ENCODE data around the gene ZNF768.

Gene ZNF768

GRCh38 chr16:30526137-30526822 lies at the start of gene ZNF768:
TSS of gene ZNF768 (minus strand) at chr16:30526566. CDS start at chr16:30526413, 153 bp downstream.
- peak; percentile 28 for DNase-seq

DNA sequence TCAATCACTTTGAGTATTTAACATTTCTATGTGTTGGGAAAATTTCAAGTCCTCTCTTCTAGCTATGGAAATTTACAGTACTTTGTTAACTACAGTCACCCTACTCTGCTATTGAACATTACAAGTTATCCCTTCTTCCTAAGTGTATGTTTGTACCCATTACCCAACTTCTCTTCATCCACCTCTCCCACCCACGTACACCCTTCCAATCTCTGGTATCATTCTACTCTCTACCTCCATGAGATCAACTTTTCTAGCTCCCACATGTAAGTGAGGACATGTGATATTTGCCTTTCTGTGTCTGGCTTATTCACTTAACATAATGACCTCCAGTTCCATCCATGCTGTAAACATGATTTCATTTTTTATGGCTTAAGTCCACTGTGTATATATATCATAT lies 48.3 kb upstream of the ZNF768 start:
- DNase-seq, result no peak

GRCh38 chr16:30571445-30572322 lies 45.3 kb upstream of the ZNF768 start, which contains the start of gene ZNF688:
TSS of gene ZNF688 (minus strand) at chr16:30571714. CDS start at chr16:30571629, 85 bp downstream.
- DNase-seq, result peak; percentile 91

DNA sequence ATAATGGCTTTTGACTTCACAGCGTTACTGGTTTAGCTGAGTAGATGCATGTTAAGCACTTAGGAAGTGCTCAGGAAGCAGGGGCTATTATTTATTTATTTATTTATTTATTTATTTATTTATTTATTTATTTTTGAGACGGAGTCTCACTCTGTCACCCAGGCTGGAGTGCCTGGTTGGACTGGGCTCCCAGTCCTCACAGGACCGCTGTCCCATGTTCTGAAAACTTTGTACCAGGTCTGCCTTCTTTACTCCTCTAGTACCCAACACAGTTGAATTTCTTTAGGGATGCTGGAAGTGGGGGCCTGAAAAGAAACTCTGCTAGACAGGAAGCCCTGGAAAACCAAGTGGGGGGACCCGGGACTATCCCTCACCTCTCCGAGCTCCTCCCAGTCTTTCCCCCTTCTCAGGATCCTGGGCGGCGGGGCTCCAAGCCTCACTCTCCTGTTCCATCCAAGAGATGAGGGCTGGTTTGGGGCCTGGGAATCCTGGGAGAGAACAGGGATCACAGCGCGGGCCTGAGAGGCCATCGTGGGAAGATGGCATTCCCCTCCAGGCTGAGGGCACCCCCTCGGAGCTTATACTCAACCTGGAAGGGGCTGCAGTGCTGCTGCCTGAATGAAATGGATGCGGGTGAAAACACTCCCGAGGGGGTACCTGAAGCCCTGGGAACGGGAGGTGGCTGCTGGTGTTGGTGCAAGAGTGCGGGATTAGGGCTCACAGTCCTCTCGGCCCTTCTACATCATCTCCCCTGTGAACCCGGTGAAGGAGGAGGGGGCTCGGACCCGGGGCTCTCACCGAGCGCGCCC lies 44.5 kb upstream of the ZNF768 start:
- DNase-seq, result no peak

GRCh38 chr16:30569746-30570635 lies 43.6 kb upstream of the ZNF768 start:
- no peak for DNase-seq

DNA sequence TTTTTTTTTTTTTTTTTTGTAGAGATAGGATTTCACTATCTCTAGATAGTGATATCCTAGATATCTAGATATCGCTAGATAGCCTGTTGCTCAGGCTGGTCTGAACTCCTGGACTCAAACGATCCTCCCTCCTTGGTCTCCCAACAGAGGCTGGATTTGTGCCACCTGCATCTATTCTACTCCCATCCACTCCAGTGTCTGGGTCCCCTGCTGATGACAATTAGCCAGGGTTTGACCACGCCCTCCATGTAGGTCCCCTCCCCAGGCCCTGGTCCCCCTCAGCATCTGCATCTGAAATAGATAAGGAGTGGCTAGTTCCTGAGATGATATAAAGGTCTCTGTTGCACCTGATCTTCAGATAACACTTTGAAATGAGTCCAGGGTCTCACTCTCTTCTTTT lies 42.9 kb upstream of the ZNF768 start:
- no peak for DNase-seq

GRCh38 chr16:30567991-30568638 lies 41.7 kb upstream of the ZNF768 start:
- peak; percentile 35 for DNase-seq

- DNase-seq, result peak; percentile 52
Observed at GRCh38 chr16:30567160-30567990, 41.0 kb upstream of the ZNF768 start.

DNA sequence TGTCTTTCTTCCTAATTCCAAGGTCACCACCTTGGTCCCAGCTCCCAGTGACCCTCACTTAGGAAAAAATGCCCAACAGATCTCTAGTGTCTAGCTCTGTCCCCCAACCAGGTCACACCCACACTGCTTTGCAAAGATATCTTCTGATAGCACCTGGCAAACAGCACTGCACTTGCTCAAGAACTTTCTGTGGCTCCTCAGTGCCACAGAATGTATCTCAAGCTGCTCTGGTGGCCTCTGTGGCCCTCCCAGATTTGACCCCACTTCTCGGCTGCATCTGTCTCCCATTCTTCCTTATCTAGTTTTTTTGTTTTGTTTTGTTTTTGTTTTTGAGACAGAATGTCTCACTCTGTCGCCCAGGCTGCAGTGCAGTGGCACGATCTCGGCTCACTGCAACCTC lies 40.2 kb upstream of the ZNF768 start:
- no peak for DNase-seq

DNA sequence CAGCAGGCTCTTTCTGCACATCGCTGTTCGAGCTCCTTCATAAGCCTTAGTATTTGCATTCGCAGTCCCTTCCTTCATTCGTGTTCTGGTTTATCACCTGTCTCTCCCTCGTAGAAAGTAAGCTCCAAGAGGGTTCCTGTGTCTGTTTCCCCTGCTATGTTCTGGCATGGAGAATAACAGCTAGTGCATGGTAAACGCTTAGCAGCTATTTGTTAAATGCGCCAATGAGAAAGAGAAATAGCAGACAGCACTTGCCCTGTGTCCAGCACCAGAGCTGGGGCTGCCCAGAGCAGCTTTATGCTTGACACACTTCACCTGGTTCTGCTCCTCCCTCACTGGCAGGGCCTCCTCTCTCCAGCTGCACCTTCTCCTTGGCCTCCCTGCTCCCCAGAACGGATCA lies 39.6 kb upstream of the ZNF768 start:
- DNase-seq, result no peak

DNA sequence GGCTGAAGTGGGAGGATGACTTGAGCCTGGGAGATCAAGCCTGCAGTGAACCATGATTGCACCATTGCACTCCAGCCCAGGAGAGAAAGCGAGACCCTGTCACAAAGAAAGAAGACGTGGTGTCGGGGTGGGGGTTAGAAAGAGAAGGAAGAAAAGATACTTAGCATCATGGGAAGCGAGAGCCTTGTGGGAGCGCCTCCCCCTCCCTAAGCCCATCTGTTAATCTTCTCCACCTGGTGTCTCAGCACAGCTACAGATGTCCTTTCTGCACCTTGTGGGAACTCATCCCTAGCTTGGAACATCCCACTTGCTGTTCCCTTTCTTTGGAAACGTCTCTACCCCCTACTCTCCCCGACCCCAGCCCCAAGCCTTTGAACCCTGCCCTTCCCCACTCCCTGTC lies 39.2 kb upstream of the ZNF768 start:
- no peak for DNase-seq

- DNase-seq, result no peak
Observed at GRCh38 chr16:30562021-30562420, 35.7 kb upstream of the ZNF768 start.

DNA sequence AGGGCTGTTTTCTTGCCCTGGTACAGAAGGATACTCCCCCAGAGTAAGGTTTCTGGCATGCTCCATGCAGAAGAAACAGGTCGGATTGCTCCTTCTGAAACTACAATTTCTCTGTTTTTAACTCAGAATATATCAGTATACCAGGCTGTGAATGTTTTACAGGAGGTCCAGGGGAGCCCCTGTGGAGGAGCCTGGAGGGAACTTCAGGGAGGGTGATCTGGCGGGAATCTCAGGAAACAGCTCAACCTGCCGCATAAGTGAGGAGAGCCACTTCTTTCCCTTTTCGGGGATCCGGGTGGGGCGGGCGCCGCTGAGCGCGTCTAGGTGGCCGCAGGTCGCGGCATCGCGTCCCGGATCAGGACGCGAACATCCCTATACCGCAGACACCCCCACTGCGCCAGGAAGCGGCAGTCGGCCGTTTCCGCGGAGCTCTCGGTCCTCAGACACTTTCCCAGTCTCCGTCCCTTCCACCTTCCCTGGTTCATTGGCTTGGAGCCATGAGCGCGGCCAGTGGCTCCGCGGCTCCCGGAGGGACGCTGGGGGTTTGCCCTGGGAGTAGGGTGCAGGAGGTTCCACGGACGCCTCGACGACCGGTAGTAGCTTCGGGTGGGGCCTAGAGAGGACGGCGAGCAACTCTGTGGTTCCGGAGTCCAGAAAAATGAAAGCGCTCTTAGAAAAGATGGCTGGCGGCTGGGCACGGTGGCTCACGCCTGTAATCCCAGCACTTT lies 34.9 kb upstream of the ZNF768 start:
- DNase-seq, result no peak

GRCh38 chr16:30559690-30560089 lies 33.3 kb upstream of the ZNF768 start:
- DNase-seq, result no peak

DNA sequence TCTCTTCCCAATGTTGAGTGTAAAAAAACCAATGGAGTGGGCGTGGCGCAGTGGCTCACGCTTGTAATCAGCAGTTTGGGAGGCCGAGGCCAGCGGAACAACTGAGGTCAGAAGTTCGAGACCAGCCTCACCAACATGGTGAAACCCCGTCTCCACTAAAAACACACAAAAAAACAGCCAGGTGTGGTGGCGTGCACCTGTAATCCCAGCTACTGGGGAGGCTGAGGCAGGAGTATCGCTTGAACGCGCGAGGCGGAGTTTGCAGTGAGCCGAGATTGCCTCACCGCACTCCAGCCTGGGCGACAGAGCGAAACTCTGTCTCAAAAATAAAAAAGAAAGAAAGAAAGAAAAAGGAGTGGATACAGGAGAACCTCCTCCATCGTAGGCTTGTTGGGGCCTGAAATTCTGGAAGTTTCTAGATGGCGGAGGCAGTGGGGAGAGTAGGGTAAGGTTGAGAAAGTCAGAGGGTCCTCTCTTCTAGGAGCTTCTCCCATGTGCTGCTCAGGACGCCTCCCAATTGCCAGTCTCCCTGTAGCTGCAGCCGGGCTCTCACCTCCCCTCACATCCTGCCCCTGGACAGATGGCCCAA lies 32.5 kb upstream of the ZNF768 start:
- DNase-seq, result no peak

GRCh38 chr16:30557957-30558788 lies 31.8 kb upstream of the ZNF768 start, which contains the start of gene ZNF764:
TSS of gene ZNF764 (minus strand) at chr16:30558374. CDS start at chr16:30558182, 192 bp downstream.
- peak; percentile 95 for DNase-seq

DNA sequence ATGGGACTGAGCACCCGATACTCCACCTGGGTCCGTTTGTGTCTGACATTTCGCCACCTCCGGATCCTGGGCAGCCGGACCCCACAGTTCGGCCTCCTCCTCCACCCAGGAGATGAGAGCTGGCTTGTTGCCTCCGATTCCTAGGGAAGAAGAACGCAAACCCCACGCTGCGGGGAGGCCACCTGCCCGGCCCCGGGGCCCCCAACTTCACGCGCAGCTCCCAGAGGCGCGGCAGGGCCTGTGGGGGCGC lies 31.3 kb upstream of the ZNF768 start:
- no peak for DNase-seq

GRCh38 chr16:30556125-30556473 lies 29.7 kb upstream of the ZNF768 start:
- no peak for DNase-seq

Measured in activated CD8-positive, alpha-beta memory T cell treated with anti-CD3 and anti-CD28 coated beads, Interleukin-2, amount 50 U/mL, for 4 hours (primary cell).